ENCODE results near the gene SMIM13. TPM values are rescaled to one million over a fixed set of nuclear protein-coding genes. Genes with fewer than 3 reads are reported as not detected.
A peak's percentile ranks its signal among the peaks of the same experiment; 100 is the strongest.

Gene SMIM13
- polyA plus RNA-seq, 1 donor (not counting 4 experiments of a cell fraction or from before 2014, with no cell fraction given): 7.7 TPM

GRCh38 chr6:11093376-11093625, 333 bp upstream of the SMIM13 start:
- FAIRE-seq: no peak
- dilution Hi-C loops (cut with MboI; ENCODE audit: extremely low pct_ligation_motif_present, low sequenced_read_pairs): no loop called here

GRCh38 chr6:11094411-11094851, 797 bp downstream of the SMIM13 start:
- FAIRE-seq: no peak
- dilution Hi-C loops (cut with MboI; ENCODE audit: extremely low pct_ligation_motif_present, low sequenced_read_pairs): no loop called here
- H3K9me1 ChIP-seq (ENCODE audit: control insufficient read depth, extremely low read depth, insufficient read depth, low read length): no peaks in the 10 kb centered on the region
- peaks cover 0 to 2% of the 10 kb centered on the region in 2 experiments for H3K36me3 ChIP-seq (ENCODE audit: control insufficient read depth in 2 of 2, extremely low read depth in 1 of 2, insufficient read depth in 2 of 2, low read length in 2 of 2)
- no peaks in the 10 kb centered on the region for H3K9me3 ChIP-seq (ENCODE audit: control insufficient read depth, low read depth, low read length)
- no peaks in the 10 kb centered on the region for H3K27me3 ChIP-seq (ENCODE audit: control insufficient read depth, extremely low read depth, insufficient read depth, low read length)
- DNase-seq (ENCODE audit: low read depth, low spot score): no peak
- H3K27ac ChIP-seq (ENCODE audit: control insufficient read depth, insufficient read depth, low read length): peak overlapping the region; percentile 91
- no peak for TF ChIP-seq CTCF (optimal IDR thresholded peaks at IDR 0.05 in 1 of 3, IDR thresholded peaks at IDR 0.05 in 1 of 3, conservative IDR thresholded peaks at IDR 0.05 in 1 of 3; ENCODE audit: extremely low read depth in 1 of 3, insufficient read depth in 2 of 3, low read length in 3 of 3)
- no peak for TF ChIP-seq EZH2 (IDR thresholded peaks at IDR 0.05; ENCODE audit: low read length)
- peak overlapping the region; percentile 93 for H3K9ac ChIP-seq (ENCODE audit: control insufficient read depth, extremely low read depth, insufficient read depth, low read length)
- H3K4me2 ChIP-seq (ENCODE audit: control insufficient read depth, extremely low read depth, insufficient read depth, low read depth, low read length): peak overlapping the region; percentile 84
- peaks cover 13% of the 10 kb centered on the region for H3K4me1 ChIP-seq (ENCODE audit: control insufficient read depth, extremely low read depth, insufficient read depth, low read length)
- H3K4me3 ChIP-seq (ENCODE audit: control insufficient read depth in 2 of 3, extremely low read depth in 1 of 3, insufficient read depth in 2 of 3, low read depth in 1 of 3, low read length in 3 of 3): peak overlapping the region; percentile 64 to 98 (median 91)
- peaks cover 2% of the 10 kb centered on the region for H4K20me1 ChIP-seq (ENCODE audit: control insufficient read depth, extremely low read depth, insufficient read depth, low read length)
- H2AFZ ChIP-seq (ENCODE audit: control insufficient read depth, low read length): peak overlapping the region; percentile 94
- H3K79me2 ChIP-seq (ENCODE audit: control insufficient read depth, insufficient read depth, low read length): peaks cover 55% of the 10 kb centered on the region

More at GRCh38 chr6:11093376-11093625, 333 bp upstream of the SMIM13 start:
- DNase-seq (ENCODE audit: low read depth, low spot score): no peak
- H3K36me3 ChIP-seq (ENCODE audit: control insufficient read depth in 2 of 2, extremely low read depth in 1 of 2, insufficient read depth in 2 of 2, low read length in 2 of 2): peaks cover 0 to 2% of the 10 kb centered on the region in 2 experiments
- peak overlapping the region; percentile 91 for H3K27ac ChIP-seq (ENCODE audit: control insufficient read depth, insufficient read depth, low read length)
- no peaks in the 10 kb centered on the region for H3K27me3 ChIP-seq (ENCODE audit: control insufficient read depth, extremely low read depth, insufficient read depth, low read length)
- peaks cover 13% of the 10 kb centered on the region for H3K4me1 ChIP-seq (ENCODE audit: control insufficient read depth, extremely low read depth, insufficient read depth, low read length)
- no peaks in the 10 kb centered on the region for H4K20me1 ChIP-seq (ENCODE audit: control insufficient read depth, extremely low read depth, insufficient read depth, low read length)
- no peaks in the 10 kb centered on the region for H3K9me1 ChIP-seq (ENCODE audit: control insufficient read depth, extremely low read depth, insufficient read depth, low read length)
- TF ChIP-seq EZH2 (IDR thresholded peaks at IDR 0.05; ENCODE audit: low read length): no peak
- no peak for TF ChIP-seq CTCF (optimal IDR thresholded peaks at IDR 0.05 in 1 of 3, IDR thresholded peaks at IDR 0.05 in 1 of 3, conservative IDR thresholded peaks at IDR 0.05 in 1 of 3; ENCODE audit: extremely low read depth in 1 of 3, insufficient read depth in 2 of 3, low read length in 3 of 3)
- H3K79me2 ChIP-seq (ENCODE audit: control insufficient read depth, insufficient read depth, low read length): peaks cover 44% of the 10 kb centered on the region
- H2AFZ ChIP-seq (ENCODE audit: control insufficient read depth, low read length): peak overlapping the region; percentile 75
- peak overlapping the region; percentile 92 for H3K4me2 ChIP-seq (ENCODE audit: control insufficient read depth, extremely low read depth, insufficient read depth, low read depth, low read length)
- H3K4me3 ChIP-seq (ENCODE audit: control insufficient read depth in 2 of 3, extremely low read depth in 1 of 3, insufficient read depth in 2 of 3, low read depth in 1 of 3, low read length in 3 of 3): peak overlapping the region; percentile 69 to 98 (median 91)
- H3K9ac ChIP-seq (ENCODE audit: control insufficient read depth, extremely low read depth, insufficient read depth, low read length): peak overlapping the region; percentile 93
- H3K9me3 ChIP-seq (ENCODE audit: control insufficient read depth, low read depth, low read length): no peaks in the 10 kb centered on the region

All from keratinocyte (primary cell).